Measurements from ENCODE around the gene TRPM4.

GRCh38 chr19:49155820-49156346, 1.7 kb upstream of the TRPM4 start:
- TF ChIP-seq JUNB (CRISPR knock-in tag; IDR thresholded peaks at IDR 0.05; ENCODE audit: borderline replicate concordance), result no peak
- no peak for TF ChIP-seq TAF1 (CRISPR knock-in tag; IDR thresholded peaks at IDR 0.05)
- no peak for TF ChIP-seq ZNF720 (CRISPR knock-in tag; IDR thresholded peaks at IDR 0.05)
- no peak for TF ChIP-seq ADNP (CRISPR knock-in tag; IDR thresholded peaks at IDR 0.05)
- no peak for TF ChIP-seq STAT6 (CRISPR knock-in tag; IDR thresholded peaks at IDR 0.05; ENCODE audit: borderline replicate concordance)
- TF ChIP-seq MXD4 (CRISPR knock-in tag; IDR thresholded peaks at IDR 0.05), result no peak
- TF ChIP-seq SRF (IDR thresholded peaks at IDR 0.05; ENCODE audit: low read depth, low read length), result no peak
- no peak for TF ChIP-seq ZNF451 (CRISPR knock-in tag; IDR thresholded peaks at IDR 0.05)
- no peak for TF ChIP-seq ESRRA (CRISPR knock-in tag; IDR thresholded peaks at IDR 0.05; ENCODE audit: low read depth)
- TF ChIP-seq YY1 (IDR thresholded peaks at IDR 0.05; ENCODE audit: insufficient read depth, insufficient replicate concordance, low read depth, low read length), result no peak
- TF ChIP-seq CTCF (CRISPR knock-in tag; IDR thresholded peaks at IDR 0.05), result no peak
- TF ChIP-seq ZNF230 (CRISPR knock-in tag; IDR thresholded peaks at IDR 0.05), result no peak

Measured in HepG2 (cell line).